Osteocyte (in vitro differentiated cells): Measurements from ENCODE around the gene GIGYF1. TPM values are rescaled to one million over a fixed set of nuclear protein-coding genes. Genes with fewer than 3 reads are reported as not detected.

ENCODE experiments used
- DNase-seq: peaks from one replicate; pipeline ENCODE4 v3.0.0; 2021; ENCODE audit warnings: mixed read lengths; ENCODE audit not compliant: unreplicated experiment; ENCODE audit errors: extremely low spot score
- H3K27ac Mint-ChIP-seq: one replicate; pipeline ENCODE4 v1.8.0; 2021; ENCODE audit warnings: mild to moderate bottlenecking, mixed read lengths; ENCODE audit not compliant: unreplicated experiment
- H3K27me3 Mint-ChIP-seq: one replicate; pipeline ENCODE4 v1.8.0; 2021; ENCODE audit warnings: mixed read lengths; ENCODE audit not compliant: unreplicated experiment
- H3K36me3 Mint-ChIP-seq: one replicate; pipeline ENCODE4 v1.8.0; 2021; ENCODE audit warnings: mixed read lengths; ENCODE audit not compliant: unreplicated experiment
- H3K4me1 Mint-ChIP-seq: one replicate; pipeline ENCODE4 v1.8.0; 2021; ENCODE audit warnings: mixed read lengths; ENCODE audit not compliant: unreplicated experiment
- H3K4me3 Mint-ChIP-seq: one replicate; pipeline ENCODE4 v1.8.0; 2021; ENCODE audit warnings: mild to moderate bottlenecking, moderate library complexity, mixed read lengths; ENCODE audit not compliant: unreplicated experiment
- H3K9me3 Mint-ChIP-seq: one replicate; pipeline ENCODE4 v1.8.0; 2021; ENCODE audit warnings: mixed read lengths; ENCODE audit not compliant: unreplicated experiment
- total RNA-seq: library from RNA; stranded (reverse); gene quantifications from 2 replicates; pipeline ENCODE4 v1.2.1, GENCODE V29; 2021
- TF ChIP-seq, protein P1 (sequence below): fragments of 200-600 bp; sonication (generic); IDR thresholded peaks from 2 replicates; pipeline ENCODE4 v1.5.0; 2021; ENCODE audit warnings: antibody characterized with exemption, mild to moderate bottlenecking, moderate library complexity

The GIGYF1 gene
- total RNA-seq, 1 donor from 2014 or later: 64.6 TPM

DNA sequence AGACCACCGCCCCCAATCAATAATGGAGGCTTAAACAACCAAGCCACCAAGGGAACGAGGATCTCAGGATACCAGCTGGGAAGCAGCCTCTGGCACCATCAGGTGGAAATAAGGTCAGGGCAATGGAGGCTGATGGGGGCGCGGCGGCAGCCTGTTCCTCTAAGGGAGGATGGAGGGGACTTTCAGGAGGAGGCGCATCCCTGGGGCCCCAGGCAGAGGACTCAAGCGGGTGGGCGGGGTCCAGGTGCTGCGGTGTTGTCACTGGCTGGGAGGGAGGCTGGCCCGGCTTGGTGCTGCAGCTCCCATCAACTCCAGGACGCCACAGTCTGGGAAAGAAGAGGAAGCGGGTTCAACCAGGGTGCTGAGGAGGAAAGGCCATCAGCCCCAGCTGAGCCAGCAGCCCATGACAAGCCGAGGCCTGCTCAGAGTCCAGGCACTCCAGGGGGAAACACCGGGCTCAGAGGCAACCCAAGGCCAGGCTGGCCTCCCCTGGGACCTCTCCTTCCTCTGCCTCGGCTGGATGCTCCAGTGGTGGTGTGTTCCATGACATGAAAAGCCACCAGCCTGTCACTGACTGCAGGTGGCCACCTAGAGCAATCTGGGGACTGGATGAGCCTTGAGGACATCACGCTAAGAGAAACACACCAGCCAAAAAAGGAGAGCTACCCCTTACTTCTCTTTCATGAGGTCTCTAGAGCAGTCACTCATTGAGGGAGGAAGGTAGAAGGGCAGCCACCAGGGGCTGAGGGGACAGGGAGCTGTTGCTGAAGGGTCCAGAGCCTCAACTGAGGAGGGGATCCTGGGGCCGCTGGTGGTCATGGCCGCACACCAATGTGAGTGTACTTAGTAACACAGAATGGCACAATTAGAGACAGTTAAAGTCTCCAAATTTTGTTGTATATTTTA, 4.6 kb downstream of the GIGYF1 start:
- Mint-ChIP-seq H3K27me3 (no peaks in the 10 kb centered on the region), H3K36me3 (peaks cover 14% of the 10 kb centered on the region), H3K27ac (no peak overlapping the region), H3K4me1 (peaks cover 30% of the 10 kb centered on the region), H3K4me3 (no peak overlapping the region), H3K9me3 (no peaks in the 10 kb centered on the region)
- DNase-seq: no peak
- TF ChIP-seq, protein P1, sequence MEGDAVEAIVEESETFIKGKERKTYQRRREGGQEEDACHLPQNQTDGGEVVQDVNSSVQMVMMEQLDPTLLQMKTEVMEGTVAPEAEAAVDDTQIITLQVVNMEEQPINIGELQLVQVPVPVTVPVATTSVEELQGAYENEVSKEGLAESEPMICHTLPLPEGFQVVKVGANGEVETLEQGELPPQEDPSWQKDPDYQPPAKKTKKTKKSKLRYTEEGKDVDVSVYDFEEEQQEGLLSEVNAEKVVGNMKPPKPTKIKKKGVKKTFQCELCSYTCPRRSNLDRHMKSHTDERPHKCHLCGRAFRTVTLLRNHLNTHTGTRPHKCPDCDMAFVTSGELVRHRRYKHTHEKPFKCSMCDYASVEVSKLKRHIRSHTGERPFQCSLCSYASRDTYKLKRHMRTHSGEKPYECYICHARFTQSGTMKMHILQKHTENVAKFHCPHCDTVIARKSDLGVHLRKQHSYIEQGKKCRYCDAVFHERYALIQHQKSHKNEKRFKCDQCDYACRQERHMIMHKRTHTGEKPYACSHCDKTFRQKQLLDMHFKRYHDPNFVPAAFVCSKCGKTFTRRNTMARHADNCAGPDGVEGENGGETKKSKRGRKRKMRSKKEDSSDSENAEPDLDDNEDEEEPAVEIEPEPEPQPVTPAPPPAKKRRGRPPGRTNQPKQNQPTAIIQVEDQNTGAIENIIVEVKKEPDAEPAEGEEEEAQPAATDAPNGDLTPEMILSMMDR: no peak

DNA sequence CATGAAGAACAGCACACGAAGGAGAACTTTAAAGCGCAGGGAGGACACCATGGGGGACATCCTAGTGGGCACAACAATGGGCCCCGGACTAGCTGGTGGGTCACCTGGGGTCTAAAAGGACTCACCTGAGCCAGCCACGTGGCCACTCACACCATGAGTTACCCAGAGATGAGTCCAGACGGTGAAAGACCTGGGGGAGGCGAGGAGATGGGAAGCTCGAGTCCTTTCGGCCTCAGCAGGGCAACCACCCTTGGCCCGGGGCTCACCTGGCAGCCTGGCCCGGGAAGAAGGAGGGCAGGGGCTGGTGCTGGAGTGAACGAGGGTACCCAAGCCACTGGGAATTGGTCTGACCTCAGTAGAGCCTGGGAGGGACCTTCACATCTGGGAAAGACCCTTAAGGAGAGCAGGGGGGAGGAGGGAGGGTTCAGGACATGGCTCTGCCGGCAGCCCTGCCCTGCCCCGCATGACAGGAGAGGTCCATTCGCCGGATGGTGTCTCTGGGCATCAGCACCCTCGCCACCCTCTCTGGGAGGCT, 5.7 kb downstream of the GIGYF1 start:
- Mint-ChIP-seq H3K4me3 (no peak overlapping the region), H3K36me3 (peaks cover 16% of the 10 kb centered on the region), H3K27me3 (no peaks in the 10 kb centered on the region), H3K9me3 (no peaks in the 10 kb centered on the region), H3K4me1 (peaks cover 30% of the 10 kb centered on the region), H3K27ac (no peak overlapping the region)
- TF ChIP-seq, protein P1: no peak
- no peak for DNase-seq

DNA sequence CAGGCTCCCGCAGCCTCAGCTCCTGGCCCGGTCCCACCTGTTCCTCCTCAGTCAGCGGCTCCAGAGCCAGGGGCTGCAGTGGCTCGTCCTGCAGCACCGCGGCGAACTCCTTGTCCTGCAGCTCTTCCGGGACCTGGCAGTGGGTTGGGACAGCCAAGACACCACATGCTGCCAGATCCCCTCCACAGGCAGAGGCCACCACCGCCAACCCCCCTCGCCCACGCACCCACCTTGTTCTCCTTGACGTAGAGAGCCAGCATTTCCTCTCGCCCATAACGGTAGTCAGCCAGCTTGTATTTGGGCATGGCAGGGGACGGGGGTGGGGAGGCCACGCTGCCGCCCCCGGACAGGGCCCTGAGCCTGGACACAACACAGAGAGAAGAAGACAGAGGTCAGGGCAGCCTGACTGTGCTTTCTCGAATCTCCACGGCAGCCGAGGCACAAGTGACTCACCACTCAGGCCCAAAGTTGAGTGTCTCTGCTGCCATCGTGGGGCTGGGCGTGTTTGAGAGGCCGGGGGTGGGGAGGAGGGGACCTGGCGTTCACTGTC, 6.2 kb downstream of the GIGYF1 start:
- no peak overlapping the region for H3K27ac Mint-ChIP-seq

DNA sequence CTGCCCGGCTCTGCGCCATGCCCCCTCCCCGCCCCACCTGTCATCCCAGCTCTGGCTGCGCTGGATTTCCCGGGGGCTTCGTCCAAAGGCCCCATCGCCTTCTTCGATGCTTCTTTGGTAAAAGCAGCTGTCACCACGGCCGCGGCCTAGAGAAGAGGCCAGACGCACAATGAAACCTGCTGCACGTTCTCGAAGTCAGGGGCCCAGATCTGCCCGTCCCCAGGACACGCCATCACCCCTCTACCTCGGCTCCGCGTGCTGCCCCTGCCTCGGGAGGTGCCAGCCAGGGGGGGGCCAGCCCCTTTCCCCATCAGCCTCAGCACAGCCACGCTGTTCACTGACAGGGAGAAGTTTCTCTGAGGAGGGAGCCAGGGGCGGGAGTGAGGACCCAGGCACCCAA, 6.8 kb downstream of the GIGYF1 start:
- Mint-ChIP-seq H3K27me3 (no peaks in the 10 kb centered on the region), H3K4me1 (peaks cover 20% of the 10 kb centered on the region), H3K9me3 (no peaks in the 10 kb centered on the region), H3K4me3 (no peak overlapping the region), H3K36me3 (peaks cover 19% of the 10 kb centered on the region), H3K27ac (no peak overlapping the region)
- DNase-seq: no peak
- TF ChIP-seq, protein P1: no peak

More for the DNA sequence above, 6.2 kb downstream of the GIGYF1 start:
- Mint-ChIP-seq H3K36me3 (peaks cover 19% of the 10 kb centered on the region), H3K4me3 (no peak overlapping the region), H3K4me1 (peaks cover 25% of the 10 kb centered on the region), H3K9me3 (no peaks in the 10 kb centered on the region), H3K27me3 (no peaks in the 10 kb centered on the region)
- DNase-seq: no peak
- TF ChIP-seq, protein P1: no peak

DNA sequence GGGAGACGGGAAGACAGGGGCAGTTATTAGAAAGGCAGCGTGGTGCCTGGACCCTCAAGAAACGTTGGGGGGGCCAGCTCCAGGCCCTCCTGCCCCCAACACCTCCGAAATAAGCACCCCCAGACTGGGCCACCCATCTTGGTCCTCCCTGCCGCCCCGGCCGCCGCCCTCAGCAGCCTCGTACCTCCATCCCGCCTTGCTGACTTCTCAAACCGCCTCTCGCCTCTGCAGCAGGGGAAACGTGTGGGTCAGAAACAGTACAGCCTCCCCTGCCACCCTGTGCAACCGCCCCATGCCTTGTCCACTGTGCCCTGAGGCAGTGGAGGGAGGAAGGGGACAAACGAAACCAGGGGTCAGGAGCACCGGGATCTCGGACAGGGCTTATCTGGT, 7.2 kb downstream of the GIGYF1 start:
- Mint-ChIP-seq H3K9me3 (no peaks in the 10 kb centered on the region), H3K27me3 (no peaks in the 10 kb centered on the region), H3K36me3 (peaks cover 19% of the 10 kb centered on the region), H3K4me3 (no peak overlapping the region), H3K27ac (no peak overlapping the region), H3K4me1 (peaks cover 15% of the 10 kb centered on the region)
- DNase-seq: no peak
- TF ChIP-seq, protein P1: no peak
